Astrocyte of the spinal cord (primary cell): ENCODE measurements around the gene NPHP4.

Experiments used
- DNase-seq: peaks from one replicate; pipeline ENCODE4 v3.0.0; 2011; ENCODE audit warnings: low read depth, low spot score
- H3K4me3 ChIP-seq: 2 replicates; pipeline ENCODE4 v1.5.1; 2011; ENCODE audit warnings: low read depth, mild to moderate bottlenecking, low read length, moderate library complexity
- CTCF ChIP-seq: IDR thresholded peaks from 2 replicates; pipeline ENCODE4 v1.5.1; 2012; ENCODE audit warnings: low read depth, mild to moderate bottlenecking, low read length, inconsistent platforms
- in situ Hi-C: cut with HindIII; loops from 2 replicates; pipeline ENCODE4 v1.10.0; 2017; ENCODE audit warnings: low sequenced_read_pairs

The NPHP4 gene

GRCh38 chr1:5818755-5819154 lies 173.5 kb downstream of the NPHP4 start:
- H3K4me3 ChIP-seq, result no peak overlapping the region
- DNase-seq, result no peak
- no peak for TF ChIP-seq CTCF
- in situ Hi-C loops, result no loop called here

GRCh38 chr1:5815716-5816115 lies 176.5 kb downstream of the NPHP4 start:
- TF ChIP-seq CTCF, result no peak
- in situ Hi-C loops, result no loop called here
- H3K4me3 ChIP-seq, result no peak overlapping the region
- DNase-seq, result no peak

GRCh38 chr1:5815211-5815610 lies 177.0 kb downstream of the NPHP4 start:
- H3K4me3 ChIP-seq, result no peak overlapping the region
- in situ Hi-C loops, result no loop called here
- no peak for TF ChIP-seq CTCF
- DNase-seq, result no peak

- TF ChIP-seq CTCF, result no peak
- DNase-seq, result no peak
- no peak overlapping the region for H3K4me3 ChIP-seq
- in situ Hi-C loops, result no loop called here
Observed at GRCh38 chr1:5814046-5814619, 178.1 kb downstream of the NPHP4 start.

GRCh38 chr1:5813480-5813879 lies 178.7 kb downstream of the NPHP4 start:
- H3K4me3 ChIP-seq, result no peak overlapping the region
- DNase-seq, result no peak
- in situ Hi-C loops, result no loop called here
- no peak for TF ChIP-seq CTCF
